OCI-LY3 (cell line): Measurements from ENCODE around the gene SMIM10L2A.

ENCODE experiments used
- EZH2phosphoT487 ChIP-seq: fragments of 200-600 bp; shearing (Covaris generic); IDR thresholded peaks from 2 replicates; pipeline ENCODE4 v1.6.1; 2018; ENCODE audit warnings: antibody characterized with exemption, mixed run types, low read depth
- TF ChIP-seq, protein P1 (sequence below): fragments of 200-600, 300-600 bp; sonication (generic); IDR thresholded peaks from 2 replicates; pipeline ENCODE4 v1.5.1; 2014; ENCODE audit warnings: antibody characterized with exemption, low read length, low read depth

DNA sequence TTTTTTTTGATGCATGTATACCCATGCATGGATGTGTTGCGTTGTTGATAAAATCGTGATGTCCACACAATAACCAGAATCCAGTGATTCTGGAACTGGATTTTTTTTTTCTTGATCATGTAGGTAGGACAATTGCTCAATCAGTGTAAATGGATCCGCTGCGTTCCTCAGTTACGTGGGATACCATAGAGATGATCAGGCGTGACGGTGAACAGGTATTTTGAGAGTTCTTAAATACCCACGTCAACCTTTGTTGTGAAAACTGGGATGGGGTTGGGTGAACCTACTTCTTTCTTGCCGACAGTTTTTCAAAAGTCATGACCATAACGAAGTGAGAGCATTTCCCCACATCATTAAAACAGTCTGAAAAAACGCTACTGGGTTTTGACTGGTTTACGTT lies 913 bp upstream of the SMIM10L2A start:
- TF ChIP-seq, protein P1, sequence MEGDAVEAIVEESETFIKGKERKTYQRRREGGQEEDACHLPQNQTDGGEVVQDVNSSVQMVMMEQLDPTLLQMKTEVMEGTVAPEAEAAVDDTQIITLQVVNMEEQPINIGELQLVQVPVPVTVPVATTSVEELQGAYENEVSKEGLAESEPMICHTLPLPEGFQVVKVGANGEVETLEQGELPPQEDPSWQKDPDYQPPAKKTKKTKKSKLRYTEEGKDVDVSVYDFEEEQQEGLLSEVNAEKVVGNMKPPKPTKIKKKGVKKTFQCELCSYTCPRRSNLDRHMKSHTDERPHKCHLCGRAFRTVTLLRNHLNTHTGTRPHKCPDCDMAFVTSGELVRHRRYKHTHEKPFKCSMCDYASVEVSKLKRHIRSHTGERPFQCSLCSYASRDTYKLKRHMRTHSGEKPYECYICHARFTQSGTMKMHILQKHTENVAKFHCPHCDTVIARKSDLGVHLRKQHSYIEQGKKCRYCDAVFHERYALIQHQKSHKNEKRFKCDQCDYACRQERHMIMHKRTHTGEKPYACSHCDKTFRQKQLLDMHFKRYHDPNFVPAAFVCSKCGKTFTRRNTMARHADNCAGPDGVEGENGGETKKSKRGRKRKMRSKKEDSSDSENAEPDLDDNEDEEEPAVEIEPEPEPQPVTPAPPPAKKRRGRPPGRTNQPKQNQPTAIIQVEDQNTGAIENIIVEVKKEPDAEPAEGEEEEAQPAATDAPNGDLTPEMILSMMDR = no peak
- TF ChIP-seq EZH2phosphoT487 = no peak
